ENCODE data around the gene ANKRD6.

GRCh38 chr6:89669002-89669401 is 236.1 kb downstream of the ANKRD6 start:
- TF ChIP-seq, protein P1, sequence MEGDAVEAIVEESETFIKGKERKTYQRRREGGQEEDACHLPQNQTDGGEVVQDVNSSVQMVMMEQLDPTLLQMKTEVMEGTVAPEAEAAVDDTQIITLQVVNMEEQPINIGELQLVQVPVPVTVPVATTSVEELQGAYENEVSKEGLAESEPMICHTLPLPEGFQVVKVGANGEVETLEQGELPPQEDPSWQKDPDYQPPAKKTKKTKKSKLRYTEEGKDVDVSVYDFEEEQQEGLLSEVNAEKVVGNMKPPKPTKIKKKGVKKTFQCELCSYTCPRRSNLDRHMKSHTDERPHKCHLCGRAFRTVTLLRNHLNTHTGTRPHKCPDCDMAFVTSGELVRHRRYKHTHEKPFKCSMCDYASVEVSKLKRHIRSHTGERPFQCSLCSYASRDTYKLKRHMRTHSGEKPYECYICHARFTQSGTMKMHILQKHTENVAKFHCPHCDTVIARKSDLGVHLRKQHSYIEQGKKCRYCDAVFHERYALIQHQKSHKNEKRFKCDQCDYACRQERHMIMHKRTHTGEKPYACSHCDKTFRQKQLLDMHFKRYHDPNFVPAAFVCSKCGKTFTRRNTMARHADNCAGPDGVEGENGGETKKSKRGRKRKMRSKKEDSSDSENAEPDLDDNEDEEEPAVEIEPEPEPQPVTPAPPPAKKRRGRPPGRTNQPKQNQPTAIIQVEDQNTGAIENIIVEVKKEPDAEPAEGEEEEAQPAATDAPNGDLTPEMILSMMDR (IDR thresholded peaks at IDR 0.05; ENCODE audit: poor library complexity): no peak
- no peak for TF ChIP-seq EZH2 (IDR thresholded peaks at IDR 0.05; ENCODE audit: borderline replicate concordance)
